SU-DHL-6 (cell line): ENCODE results near the gene ZNF3.

ENCODE experiments used
- H2AFZ ChIP-seq: fragments of 200-600 bp; sonication (generic); 2 replicates; pipeline ENCODE4 v1.6.1; 2014; ENCODE audit warnings: low read depth, mild to moderate bottlenecking, moderate library complexity, mixed read lengths, antibody characterized with exemption, low read length; ENCODE audit not compliant: severe bottlenecking
- H3F3A ChIP-seq: fragments of 200-600 bp; shearing (Covaris generic); 2 replicates; pipeline ENCODE4 v1.6.0; 2016; ENCODE audit warnings: antibody characterized with exemption, mild to moderate bottlenecking; ENCODE audit not compliant: insufficient read depth
- H3K27ac ChIP-seq: fragments of 200-600 bp; sonication (generic); 2 replicates; pipeline ENCODE4 v1.5.1; 2016; ENCODE audit warnings: low read depth, mild to moderate bottlenecking, low read length, moderate library complexity, mixed read lengths
- H3K27me3 ChIP-seq: fragments of 200-600 bp; sonication (generic), shearing (Covaris generic); 2 replicates; pipeline ENCODE4 v1.6.0; 2014; ENCODE audit warnings: mild to moderate bottlenecking, low read length
- H3K36me3 ChIP-seq: fragments of 200-600 bp; sonication (generic); 2 replicates; pipeline ENCODE4 v1.6.1; 2014; ENCODE audit warnings: mild to moderate bottlenecking, low read length, mixed read lengths
- H3K4me2 ChIP-seq: fragments of 300-600, 200-600 bp; shearing (Covaris generic), sonication (generic); 2 replicates; pipeline ENCODE4 v1.6.0; 2014; ENCODE audit warnings: low read length, low read depth, mild to moderate bottlenecking; ENCODE audit not compliant: poor library complexity, severe bottlenecking
- H3K4me3 ChIP-seq: fragments of 200-600 bp; sonication (generic); 2 replicates; pipeline ENCODE4 v1.5.1; 2014; ENCODE audit warnings: antibody characterized with exemption, low read length, mild to moderate bottlenecking, mixed read lengths; ENCODE audit not compliant: insufficient read depth, poor library complexity, severe bottlenecking
- H3K79me2 ChIP-seq: fragments of 200-600 bp; sonication (generic); 2 replicates; pipeline ENCODE4 v1.6.1; 2014; ENCODE audit warnings: mild to moderate bottlenecking, low read length, moderate library complexity; ENCODE audit not compliant: insufficient read depth
- H3K9ac ChIP-seq: fragments of 200-600 bp; sonication (generic); 2 replicates; pipeline ENCODE4 v1.7.0; 2014; ENCODE audit warnings: mild to moderate bottlenecking, low read length
- H3K9me2 ChIP-seq: fragments of 200-600 bp; sonication (generic); replicated peaks from 2 replicates; pipeline ENCODE4 v1.6.1; 2014; ENCODE audit warnings: low read length; ENCODE audit not compliant: insufficient read depth
- H3K9me3 ChIP-seq: fragments of 200-600 bp; sonication (generic); 2 replicates; pipeline ENCODE4 v1.6.1; 2014; ENCODE audit warnings: low read length, mixed read lengths; ENCODE audit not compliant: insufficient read depth
- H4K20me1 ChIP-seq: fragments of 200-600 bp; sonication (generic); 2 replicates; pipeline ENCODE4 v1.6.1; 2014; ENCODE audit warnings: low read depth, mild to moderate bottlenecking, antibody characterized with exemption, low read length, moderate library complexity, mixed read lengths
- CTCF ChIP-seq: fragments of 200-600 bp; sonication (generic); IDR thresholded peaks from one replicate; pipeline ENCODE4 v1.5.1; 2017; ENCODE audit warnings: antibody characterized with exemption, mild to moderate bottlenecking, low read length, moderate library complexity; ENCODE audit not compliant: insufficient read depth, poor library complexity, severe bottlenecking
- EZH2phosphoT487 ChIP-seq: fragments of 200-600 bp; sonication (generic), shearing (Covaris generic); conservative IDR thresholded peaks from 2 replicates; pipeline ENCODE4 v1.6.1; 2018; ENCODE audit warnings: mild to moderate bottlenecking, antibody characterized with exemption, low read length, moderate library complexity, mixed read lengths

Gene ZNF3

DNA sequence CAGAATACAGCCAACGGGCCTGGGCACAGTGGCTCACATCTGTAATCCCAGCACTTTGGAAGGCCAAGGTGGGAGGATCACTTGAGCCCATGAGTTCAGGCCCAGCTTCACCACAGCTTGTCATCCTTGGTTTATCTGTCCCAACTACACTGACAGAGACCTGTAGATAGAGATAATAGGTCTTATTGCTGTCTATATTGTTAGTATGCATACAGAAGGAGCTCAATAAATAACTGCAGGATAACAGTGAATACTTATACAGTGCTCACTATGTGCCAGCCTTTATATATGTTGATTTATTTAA is 39.2 kb upstream of the ZNF3 start:
- Histone ChIP-seq H3K4me2 (peak overlapping the region; percentile 73), H2AFZ (no peak overlapping the region), H3K9me3 (no peaks in the 10 kb centered on the region), H3K27me3 (no peaks in the 10 kb centered on the region), H3K36me3 (no peaks in the 10 kb centered on the region), H4K20me1 (no peaks in the 10 kb centered on the region), H3K79me2 (peaks cover 17% of the 10 kb centered on the region), H3K4me3 (peak overlapping the region; percentile 98), H3F3A (peaks cover 20% of the 10 kb centered on the region), H3K27ac (peak overlapping the region; percentile 69), H3K9ac (peak overlapping the region; percentile 79), H3K9me2 (no peaks in the 10 kb centered on the region)
- TF ChIP-seq CTCF (no peak), EZH2phosphoT487 (no peak)

DNA sequence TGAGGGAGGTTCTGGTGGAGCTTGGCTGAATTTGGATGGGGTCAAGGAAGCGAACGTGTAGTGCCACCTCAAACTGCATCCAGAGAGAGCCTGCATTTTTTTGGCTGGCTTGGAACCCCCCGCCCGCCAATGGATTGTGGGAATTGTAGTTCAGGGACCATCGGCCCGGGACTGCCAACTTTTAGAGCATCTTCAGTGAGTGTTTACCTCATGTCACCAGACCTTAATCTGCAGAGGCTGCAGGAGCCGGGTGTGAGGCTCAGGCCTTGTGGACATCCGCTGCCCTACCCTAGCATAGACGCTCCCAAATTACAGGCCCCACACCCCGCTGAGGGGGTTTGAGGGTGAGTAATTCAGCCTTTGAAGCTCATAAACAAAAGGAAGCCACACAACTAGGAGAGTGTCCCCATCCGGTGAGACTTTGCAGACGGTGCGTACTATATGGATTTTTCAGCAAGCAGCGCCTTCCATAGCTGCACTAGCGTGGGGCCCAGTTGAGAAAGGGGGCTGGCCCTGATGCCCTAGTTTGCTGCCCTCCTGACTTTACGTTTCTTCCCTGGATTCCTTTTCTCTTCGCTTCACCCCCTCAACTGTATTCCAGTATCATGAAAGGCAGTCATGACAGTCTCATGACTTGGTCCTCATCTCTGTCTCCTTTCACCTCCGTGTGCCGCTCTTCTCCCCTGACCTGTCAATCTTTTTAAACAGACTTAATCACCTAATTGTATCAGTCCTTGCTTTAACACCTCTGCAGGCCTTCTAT is 38.6 kb upstream of the ZNF3 start:
- peak overlapping the region; percentile 52 for H2AFZ ChIP-seq
- no peaks in the 10 kb centered on the region for H3K9me2 ChIP-seq
- no peaks in the 10 kb centered on the region for H4K20me1 ChIP-seq
- H3K4me3 ChIP-seq: peak overlapping the region; percentile 98
- H3K79me2 ChIP-seq: peaks cover 12% of the 10 kb centered on the region
- peak overlapping the region; percentile 73 for H3K4me2 ChIP-seq
- H3K36me3 ChIP-seq: no peaks in the 10 kb centered on the region
- H3K27me3 ChIP-seq: no peaks in the 10 kb centered on the region
- H3K27ac ChIP-seq: peak overlapping the region; percentile 69
- H3K9ac ChIP-seq: peak overlapping the region; percentile 79
- peaks cover 20% of the 10 kb centered on the region for H3F3A ChIP-seq
- TF ChIP-seq EZH2phosphoT487 (no peak), CTCF (no peak)
- H3K9me3 ChIP-seq: no peaks in the 10 kb centered on the region

DNA sequence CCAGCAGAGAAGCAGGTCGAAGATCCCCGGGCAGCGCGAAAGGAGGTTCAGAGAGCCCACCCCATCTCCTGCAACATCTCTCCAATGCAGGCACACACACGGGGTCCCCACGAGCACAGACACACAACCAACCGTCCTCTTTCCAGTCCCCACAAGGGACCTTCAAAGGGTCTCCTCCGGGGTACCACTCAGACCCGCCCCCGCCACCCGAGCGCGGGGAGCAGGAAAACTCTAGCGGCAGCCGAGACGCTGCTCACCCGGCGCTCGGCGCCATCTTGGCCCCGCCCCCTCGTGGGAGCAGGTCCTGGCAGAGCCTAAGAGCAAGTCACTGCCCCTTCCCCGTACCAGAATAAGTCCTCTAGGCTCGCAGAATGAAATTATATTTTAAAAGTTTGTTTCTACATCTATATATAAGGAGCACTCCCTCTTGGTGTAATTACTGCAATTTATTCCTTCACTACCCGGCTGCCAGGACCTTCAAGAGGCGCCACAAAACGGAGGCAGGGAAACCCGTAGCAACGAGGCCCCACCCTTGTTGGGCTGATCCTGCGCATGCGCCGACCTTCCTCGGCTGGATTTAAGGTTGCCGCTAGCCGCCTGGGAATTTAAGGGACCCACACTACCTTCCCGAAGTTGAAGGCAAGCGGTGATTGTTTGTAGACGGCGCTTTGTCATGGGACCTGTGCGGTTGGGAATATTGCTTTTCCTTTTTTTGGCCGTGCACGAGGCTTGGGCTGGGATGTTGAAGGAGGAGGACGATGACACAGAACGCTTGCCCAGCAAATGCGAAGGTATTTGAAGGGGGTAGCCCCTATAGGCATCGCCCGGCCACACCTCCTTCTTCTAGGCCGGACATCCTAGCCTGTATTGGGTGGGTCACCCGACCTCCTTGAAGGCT is 37.8 kb upstream of the ZNF3 start, which contains the start of the genes CNPY4 and TAF6:
TSS of gene CNPY4 (plus strand) at position 563 of the 898 bp plus-strand sequence. CDS start at position 674, 111 bp downstream.
TSS of gene TAF6 (minus strand) at position 287 of the 898 bp plus-strand sequence. CDS start 5,149 bp downstream, outside the sequence.
- Histone ChIP-seq H3K36me3 (no peaks in the 10 kb centered on the region), H3K9ac (peak within 1 kb of the TSS; percentile 79), H2AFZ (peak within 1 kb of the TSS; percentile 52), H3K9me3 (no peaks in the 10 kb centered on the region), H3K27me3 (no peaks in the 10 kb centered on the region), H4K20me1 (no peaks in the 10 kb centered on the region), H3K4me2 (peak within 1 kb of the TSS; percentile 73), H3K79me2 (peaks cover 9% of the 10 kb centered on the region), H3K9me2 (no peaks in the 10 kb centered on the region), H3F3A (peaks cover 14% of the 10 kb centered on the region), H3K27ac (peak within 1 kb of the TSS; percentile 69), H3K4me3 (peak within 1 kb of the TSS; percentile 98)
- TF ChIP-seq CTCF (no peak), EZH2phosphoT487 (no peak)
